Activated CD8-positive, alpha-beta T cell treated with anti-CD3 and anti-CD28 coated beads for 36 hours (primary cell): ENCODE results near the gene TADA2A. TPM values are rescaled to one million over a fixed set of nuclear protein-coding genes. Genes with fewer than 3 reads are reported as not detected.

Experiments used
- ATAC-seq: fragments of 200-7000 bp; cut with Tn5 transposase; one replicate; pipeline ENCODE4 v1.10.0; 2021; ENCODE audit warnings: mild to moderate bottlenecking, moderate library complexity
- CTCF ChIA-PET: fragments of 350-600 bp; sonication (Branson Sonifier 250); formaldehyde crosslinking; loops from one replicate; lab custom pipeline; 2021; ENCODE audit warnings: antibody characterized with exemption; lab: Charles Lee
- POLR2A ChIA-PET: fragments of 350-600 bp; sonication (Branson Sonifier 250); formaldehyde crosslinking; loops from one replicate; lab custom pipeline; 2021; ENCODE audit warnings: antibody characterized with exemption; lab: Charles Lee
- DNase-seq: peaks from one replicate; pipeline ENCODE4 v3.0.0-alpha.2; 2020
- H3K27ac Mint-ChIP-seq: one replicate; pipeline ENCODE4 v1.8.0; 2021; ENCODE audit warnings: mild to moderate bottlenecking, mixed read lengths
- H3K27me3 Mint-ChIP-seq: one replicate; pipeline ENCODE4 v1.8.0; 2021; ENCODE audit warnings: mixed read lengths
- H3K36me3 Mint-ChIP-seq: one replicate; pipeline ENCODE4 v1.8.0; 2021; ENCODE audit warnings: low read depth, mixed read lengths
- H3K4me1 Mint-ChIP-seq: one replicate; pipeline ENCODE4 v1.8.0; 2021; ENCODE audit warnings: low read depth, mixed read lengths
- H3K4me3 Mint-ChIP-seq: one replicate; pipeline ENCODE4 v1.8.0; 2021; ENCODE audit warnings: mild to moderate bottlenecking, moderate library complexity, mixed read lengths
- H3K9me3 Mint-ChIP-seq: one replicate; pipeline ENCODE4 v1.8.0; 2021; ENCODE audit warnings: mixed read lengths
- intact Hi-C: fragments of 100-400 bp; cut with micrococcal nuclease; formaldehyde crosslinking; loops from one replicate; pipeline ENCODE4 v1.10.0; 2022
- total RNA-seq, 2 experiments: library from RNA; stranded (reverse); gene quantifications; one replicate each; pipeline ENCODE4 v1.2.3, GENCODE V29; 2021
- TF ChIP-seq, protein P1 (sequence below): fragments of 200-600 bp; IDR thresholded peaks from one replicate; pipeline ENCODE4 v1.8.0; 2022; ENCODE audit warnings: antibody characterized with exemption, mild to moderate bottlenecking

TADA2A gene
- total RNA-seq, 2 experiments from 2014 or later, result 31.5 to 36.5 TPM

DNA sequence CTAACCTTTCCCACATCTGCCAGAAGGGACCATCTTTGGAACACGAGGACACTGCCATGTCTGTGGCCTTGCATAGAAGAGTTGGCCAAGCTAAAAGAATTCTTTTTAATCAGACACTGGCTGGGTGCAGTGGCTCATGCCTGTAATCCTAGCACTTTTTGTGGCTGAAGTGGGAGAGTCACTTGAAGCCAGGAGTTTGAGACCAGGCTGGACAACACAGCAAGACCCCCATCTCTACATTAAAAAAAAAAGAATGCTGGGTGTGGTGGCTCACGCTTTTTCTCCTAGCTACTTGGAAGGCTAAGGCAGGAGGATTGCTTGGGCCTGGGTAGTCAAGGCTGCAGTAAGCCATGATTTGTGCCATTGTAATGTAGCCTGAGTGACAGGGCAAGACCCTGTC lies 73.7 kb downstream of the TADA2A start:
- H3K36me3 Mint-ChIP-seq, result peaks cover 23% of the 10 kb centered on the region
- H3K27ac Mint-ChIP-seq, result no peak overlapping the region
- no peak for DNase-seq
- POLR2A ChIA-PET, result interaction anchor here (0.6 to 1.0 kb wide), 3 partner anchors 30 to 1392 kb away, joined by 3 read pairs; no protein-coding TSS in a partner anchor
- peaks cover 12% of the 10 kb centered on the region for H3K4me1 Mint-ChIP-seq
- H3K9me3 Mint-ChIP-seq, result no peaks in the 10 kb centered on the region
- no peaks in the 10 kb centered on the region for H3K27me3 Mint-ChIP-seq
- no peak overlapping the region for H3K4me3 Mint-ChIP-seq
- intact Hi-C loops, result no loop called here
- CTCF ChIA-PET, result no interaction called here
- no peak for ATAC-seq
- TF ChIP-seq, protein P1, sequence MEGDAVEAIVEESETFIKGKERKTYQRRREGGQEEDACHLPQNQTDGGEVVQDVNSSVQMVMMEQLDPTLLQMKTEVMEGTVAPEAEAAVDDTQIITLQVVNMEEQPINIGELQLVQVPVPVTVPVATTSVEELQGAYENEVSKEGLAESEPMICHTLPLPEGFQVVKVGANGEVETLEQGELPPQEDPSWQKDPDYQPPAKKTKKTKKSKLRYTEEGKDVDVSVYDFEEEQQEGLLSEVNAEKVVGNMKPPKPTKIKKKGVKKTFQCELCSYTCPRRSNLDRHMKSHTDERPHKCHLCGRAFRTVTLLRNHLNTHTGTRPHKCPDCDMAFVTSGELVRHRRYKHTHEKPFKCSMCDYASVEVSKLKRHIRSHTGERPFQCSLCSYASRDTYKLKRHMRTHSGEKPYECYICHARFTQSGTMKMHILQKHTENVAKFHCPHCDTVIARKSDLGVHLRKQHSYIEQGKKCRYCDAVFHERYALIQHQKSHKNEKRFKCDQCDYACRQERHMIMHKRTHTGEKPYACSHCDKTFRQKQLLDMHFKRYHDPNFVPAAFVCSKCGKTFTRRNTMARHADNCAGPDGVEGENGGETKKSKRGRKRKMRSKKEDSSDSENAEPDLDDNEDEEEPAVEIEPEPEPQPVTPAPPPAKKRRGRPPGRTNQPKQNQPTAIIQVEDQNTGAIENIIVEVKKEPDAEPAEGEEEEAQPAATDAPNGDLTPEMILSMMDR, result no peak

DNA sequence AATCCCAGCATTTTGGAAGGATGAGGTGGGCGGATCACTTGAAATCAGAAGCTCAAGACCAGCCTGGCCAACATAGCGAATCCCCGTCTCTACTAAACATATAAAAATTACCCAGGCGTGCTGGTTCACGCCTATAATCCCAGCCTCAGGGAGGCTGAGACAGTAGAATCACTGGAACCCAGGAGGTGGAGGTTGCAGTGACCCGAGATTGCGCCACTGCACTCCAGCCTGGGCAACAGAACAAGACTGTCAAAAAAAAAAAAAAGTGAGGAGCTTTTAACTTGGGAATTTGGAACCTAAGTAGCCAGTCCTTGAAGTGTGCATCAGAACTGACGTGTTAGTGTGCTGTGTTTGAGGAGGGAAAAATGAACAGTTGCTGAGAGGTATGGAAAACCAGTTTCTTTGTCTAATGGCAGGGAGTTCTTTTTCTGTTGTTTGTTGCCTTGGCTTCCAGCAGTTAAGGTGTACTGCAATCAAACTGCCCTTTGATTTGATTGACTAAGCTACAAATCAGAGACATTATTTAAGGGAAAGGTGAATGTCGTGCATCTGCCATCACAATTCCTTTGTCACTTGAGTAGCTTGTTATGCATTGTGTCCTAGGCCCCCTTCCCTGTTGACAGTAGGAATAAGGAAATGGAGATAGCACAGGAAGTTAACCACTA lies 74.4 kb downstream of the TADA2A start:
- TF ChIP-seq, protein P1, result no peak
- peaks cover 19% of the 10 kb centered on the region for H3K36me3 Mint-ChIP-seq
- DNase-seq (no peak), ATAC-seq (no peak)
- H3K4me3 Mint-ChIP-seq, result no peak overlapping the region
- H3K4me1 Mint-ChIP-seq, result peaks cover 12% of the 10 kb centered on the region
- H3K9me3 Mint-ChIP-seq, result no peaks in the 10 kb centered on the region
- no peak overlapping the region for H3K27ac Mint-ChIP-seq
- ChIA-PET CTCF (interaction anchor here (0.7 to 1.3 kb wide), 2 partner anchors 13 to 108 kb away, joined by 3 read pairs; no protein-coding TSS in a partner anchor), POLR2A (interaction anchor here (0.6 kb wide), 1 partner anchor 1392 kb away, joined by 3 read pairs; no protein-coding TSS in a partner anchor)
- no peaks in the 10 kb centered on the region for H3K27me3 Mint-ChIP-seq
- intact Hi-C loops, result no loop called here

DNA sequence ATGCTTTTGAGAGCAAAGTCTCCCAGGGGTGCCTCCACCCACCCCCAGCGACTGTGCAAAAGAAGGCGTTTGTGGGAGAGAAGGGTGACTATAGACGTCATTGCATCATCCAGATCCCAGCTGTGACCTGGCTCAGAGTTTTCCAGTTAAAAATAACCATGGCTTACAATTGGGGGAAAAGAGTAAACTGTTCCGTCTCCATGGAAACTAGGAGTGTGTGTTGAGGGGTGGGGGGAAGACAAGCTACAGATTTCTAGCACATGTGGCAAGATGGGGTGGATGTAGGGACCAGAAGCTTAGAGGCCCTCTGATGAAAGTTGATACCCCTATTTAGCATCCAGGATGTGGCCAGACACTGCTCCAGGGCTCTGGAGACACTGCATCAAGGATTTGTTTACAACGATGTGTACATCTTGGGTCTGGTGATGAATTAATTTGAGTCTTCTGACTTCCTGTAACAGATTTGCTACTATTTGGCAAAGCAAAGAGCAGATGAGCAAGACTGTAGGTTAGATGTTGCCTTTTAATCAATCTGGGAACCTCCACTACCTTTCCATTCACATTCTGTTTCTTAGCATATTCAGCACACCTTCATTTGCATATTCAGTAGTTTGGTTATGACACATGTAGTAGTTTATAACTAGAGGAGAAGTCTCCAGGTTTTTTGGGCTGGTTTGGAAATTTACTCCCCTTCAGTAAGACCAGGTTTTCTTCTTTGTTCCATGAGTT lies 76.8 kb downstream of the TADA2A start:
- TF ChIP-seq, protein P1, result no peak
- Mint-ChIP-seq H3K4me3 (no peak overlapping the region), H3K27ac (no peak overlapping the region), H3K4me1 (peaks cover 18% of the 10 kb centered on the region), H3K27me3 (no peaks in the 10 kb centered on the region), H3K9me3 (no peaks in the 10 kb centered on the region), H3K36me3 (peaks cover 9% of the 10 kb centered on the region)
- no peak for DNase-seq
- peak; percentile 52 for ATAC-seq
- CTCF ChIA-PET, result interaction anchor here (1.3 kb wide), 1 partner anchor 45 kb away, joined by 4 read pairs; no protein-coding TSS in a partner anchor
- POLR2A ChIA-PET, result interaction anchor here (1.3 kb wide), 1 partner anchor 53 kb away, joined by 5 read pairs; no protein-coding TSS in a partner anchor
- intact Hi-C loops, result no loop called here

DNA sequence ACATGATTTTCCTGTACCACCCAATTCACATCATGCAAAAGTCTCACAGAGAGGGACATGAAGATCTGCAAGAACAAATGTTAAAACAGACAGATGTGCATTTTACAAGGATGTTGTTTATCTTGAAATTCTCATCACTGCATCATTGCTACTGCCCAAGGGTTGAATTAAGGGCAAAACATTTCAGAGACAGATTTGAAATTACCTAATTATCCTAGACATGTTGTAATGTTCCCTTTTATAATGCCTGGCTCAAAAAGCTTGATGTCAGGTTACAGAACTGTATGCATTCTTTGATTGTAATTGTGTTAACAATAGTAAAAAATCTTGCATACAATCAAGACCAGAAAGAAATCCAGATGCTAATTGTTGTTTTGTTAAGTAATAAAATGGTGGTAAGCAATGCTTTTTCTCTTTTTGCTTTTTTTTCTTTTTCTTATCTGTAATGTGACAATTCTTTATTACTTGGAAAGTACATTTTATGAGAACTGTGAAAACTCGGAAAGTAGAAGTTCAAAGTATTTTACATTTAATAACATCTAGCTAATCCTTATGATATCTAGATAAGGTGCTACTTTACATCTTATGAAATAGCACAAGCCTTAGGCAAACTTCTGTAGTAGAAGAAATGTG lies 79.4 kb downstream of the TADA2A start:
- ATAC-seq, result no peak
- no peak overlapping the region for H3K27ac Mint-ChIP-seq
- H3K27me3 Mint-ChIP-seq, result no peaks in the 10 kb centered on the region
- H3K36me3 Mint-ChIP-seq, result no peaks in the 10 kb centered on the region
- intact Hi-C loops, result no loop called here
- peaks cover 32% of the 10 kb centered on the region for H3K4me1 Mint-ChIP-seq
- TF ChIP-seq, protein P1, result no peak
- no peak overlapping the region for H3K4me3 Mint-ChIP-seq
- CTCF ChIA-PET, result interaction anchor here (0.8 kb wide), 1 partner anchor 863 kb away, joined by 3 read pairs; no protein-coding TSS in a partner anchor
- no peak for DNase-seq
- POLR2A ChIA-PET, result interaction anchor here (0.7 kb wide), 1 partner anchor 382 kb away, joined by 4 read pairs; no protein-coding TSS in a partner anchor
- no peaks in the 10 kb centered on the region for H3K9me3 Mint-ChIP-seq
